COR-L47 (cell line): ENCODE results near the gene ARNT2.

Experiments used
- DNase-seq: peaks from one replicate; lab custom pipeline; 2025; lab: John Stamatoyannopoulos, UW

Gene ARNT2

GRCh38 chr15:80466543-80466942, 62.4 kb downstream of the ARNT2 start:
- no peak for DNase-seq

DNA sequence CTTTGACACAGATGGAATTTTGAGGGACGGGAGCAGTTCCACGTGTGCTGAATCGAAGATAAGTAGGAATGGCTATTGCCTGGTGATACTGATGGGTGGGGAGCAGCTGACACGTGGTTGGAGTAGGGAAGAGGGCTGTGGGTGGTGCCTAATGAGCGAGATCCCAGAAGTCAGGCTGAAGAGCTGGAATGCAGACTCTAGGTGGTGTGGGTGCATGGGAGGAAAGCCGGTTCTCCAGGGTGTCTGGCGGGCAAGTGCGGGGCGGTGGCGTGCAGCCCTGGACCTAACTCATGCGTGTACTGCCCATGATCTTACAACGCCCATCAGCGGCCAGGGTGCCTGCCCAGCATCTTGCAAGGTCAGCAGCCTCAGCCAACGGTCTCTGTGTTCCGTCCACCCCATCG, 63.1 kb downstream of the ARNT2 start:
- no peak for DNase-seq

DNA sequence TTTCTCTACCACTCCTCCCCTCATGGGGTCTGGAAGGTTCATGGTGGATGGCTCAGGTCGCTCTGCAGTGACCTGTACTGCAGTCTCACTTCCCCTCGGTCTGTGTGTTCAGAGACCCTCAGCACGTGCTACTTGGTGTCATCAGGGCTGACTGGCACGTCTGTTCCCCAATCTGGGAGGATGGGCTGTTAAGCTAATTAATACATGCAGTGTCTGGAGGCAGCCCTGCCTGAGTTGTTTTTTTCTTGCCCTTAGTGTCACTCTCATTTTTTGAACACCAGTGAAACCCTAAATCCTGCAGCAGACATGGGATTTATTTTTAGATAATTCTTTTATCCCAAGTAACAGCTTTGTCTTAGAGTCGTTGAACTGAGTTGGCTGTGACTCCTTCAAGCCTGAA, 64.6 kb downstream of the ARNT2 start:
- DNase-seq, result no peak

DNA sequence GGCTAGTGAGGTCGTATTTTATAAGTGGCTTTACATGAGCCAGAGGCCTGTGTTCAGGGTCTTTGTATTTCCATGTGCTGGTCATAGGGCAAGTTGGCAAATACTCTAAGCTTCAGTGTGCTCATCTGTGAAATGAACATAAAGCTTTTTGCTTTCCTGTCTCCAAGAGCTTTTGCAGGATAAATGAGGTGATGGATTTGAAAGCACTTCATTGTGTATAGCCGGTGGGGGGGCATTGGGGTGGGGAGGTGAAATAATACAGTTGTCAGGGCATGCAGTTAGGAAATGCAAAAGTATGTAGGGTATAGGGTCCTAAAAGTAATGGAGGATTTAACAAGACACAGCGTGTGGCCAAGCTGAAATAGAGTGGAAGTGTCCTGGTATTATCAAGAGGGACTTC, 67.7 kb downstream of the ARNT2 start:
- no peak for DNase-seq

GRCh38 chr15:80473286-80474223, 69.4 kb downstream of the ARNT2 start:
- DNase-seq, result no peak

DNA sequence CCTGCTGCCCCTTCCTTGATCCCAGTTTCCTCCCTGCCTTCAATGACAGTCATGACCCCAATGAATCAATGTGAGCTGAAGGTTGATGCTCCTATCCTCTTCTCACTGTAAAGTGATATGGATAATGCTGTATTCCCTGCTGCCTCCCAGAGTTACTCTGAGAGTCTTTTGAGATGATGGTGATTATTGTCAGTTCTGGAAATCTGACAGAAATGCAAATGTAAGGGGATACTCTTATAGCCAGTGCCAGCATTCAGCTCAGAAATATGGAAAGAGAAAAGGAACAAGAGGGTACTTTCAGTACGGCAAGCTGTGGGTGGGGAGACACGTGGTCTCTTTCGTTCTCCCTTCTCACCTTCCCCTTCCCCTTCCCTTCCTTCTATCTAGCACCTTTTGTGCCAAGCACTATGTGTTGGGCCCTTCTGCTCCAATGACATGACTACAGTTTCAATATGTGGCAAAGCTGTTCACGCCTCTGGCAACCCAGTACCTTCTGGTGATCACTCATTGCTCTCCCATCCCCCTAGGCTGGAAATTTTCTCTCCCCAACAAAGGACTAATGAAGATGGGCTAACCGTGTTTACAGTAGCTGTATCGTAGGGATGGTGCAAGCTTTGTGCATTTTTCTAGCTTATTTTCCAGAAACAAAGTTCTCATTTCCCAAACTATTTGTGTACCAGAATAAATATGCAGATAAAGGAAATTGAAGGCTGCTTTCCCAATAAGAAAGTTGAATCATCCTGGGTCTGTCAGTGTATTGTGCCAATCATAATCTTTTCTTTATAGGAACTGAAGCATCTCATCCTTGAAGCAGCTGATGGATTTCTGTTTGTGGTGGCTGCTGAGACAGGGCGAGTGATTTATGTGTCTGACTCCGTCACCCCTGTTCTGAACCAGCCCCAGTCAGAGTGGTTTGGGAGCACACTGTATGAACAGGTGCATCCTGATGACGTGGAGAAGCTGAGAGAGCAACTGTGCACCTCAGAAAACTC, 70.3 kb downstream of the ARNT2 start:
- no peak for DNase-seq

- DNase-seq, result no peak
Measured at GRCh38 chr15:80475572-80475971, 71.4 kb downstream of the ARNT2 start.

DNA sequence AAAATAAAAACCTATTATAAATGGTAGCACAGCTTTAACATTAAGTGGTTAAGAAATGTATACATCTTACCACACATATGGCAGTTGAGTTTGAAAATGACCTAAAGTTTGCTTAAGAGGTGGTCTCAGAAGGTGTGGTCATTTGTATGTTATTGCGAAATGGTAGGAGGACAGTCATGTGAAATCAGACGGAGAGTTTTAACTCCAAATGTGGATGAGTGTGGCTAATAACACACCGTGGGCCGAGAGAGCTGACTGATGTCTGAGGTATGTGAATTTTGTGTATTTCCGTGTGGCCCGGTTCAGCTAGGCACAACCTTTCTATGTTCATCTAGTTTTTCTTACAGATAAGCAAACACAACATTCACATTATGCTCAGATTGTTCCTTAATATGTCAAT, 71.9 kb downstream of the ARNT2 start:
- DNase-seq, result no peak

DNA sequence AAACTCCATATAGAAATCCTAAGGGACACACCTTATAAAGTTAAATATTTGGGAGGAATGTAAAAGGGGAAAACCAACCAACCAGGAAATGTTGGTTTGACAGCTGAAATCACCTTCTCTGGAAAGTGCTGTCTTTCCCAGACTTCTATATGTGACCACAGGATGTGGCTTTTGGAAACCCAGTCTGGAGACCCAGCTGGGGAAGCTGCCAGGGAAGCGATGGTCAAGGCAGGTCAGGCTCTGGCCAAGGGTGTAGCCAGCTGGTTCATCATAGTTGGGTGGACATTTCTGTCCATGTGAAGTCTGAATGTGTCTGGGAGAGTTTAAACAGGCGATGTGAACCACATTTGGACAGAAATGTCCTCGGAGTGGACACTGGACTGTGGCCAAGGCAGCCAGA, 73.9 kb downstream of the ARNT2 start:
- DNase-seq, result no peak

- DNase-seq, result no peak
Measured at GRCh38 chr15:80479191-80479590, 75.0 kb downstream of the ARNT2 start.

DNA sequence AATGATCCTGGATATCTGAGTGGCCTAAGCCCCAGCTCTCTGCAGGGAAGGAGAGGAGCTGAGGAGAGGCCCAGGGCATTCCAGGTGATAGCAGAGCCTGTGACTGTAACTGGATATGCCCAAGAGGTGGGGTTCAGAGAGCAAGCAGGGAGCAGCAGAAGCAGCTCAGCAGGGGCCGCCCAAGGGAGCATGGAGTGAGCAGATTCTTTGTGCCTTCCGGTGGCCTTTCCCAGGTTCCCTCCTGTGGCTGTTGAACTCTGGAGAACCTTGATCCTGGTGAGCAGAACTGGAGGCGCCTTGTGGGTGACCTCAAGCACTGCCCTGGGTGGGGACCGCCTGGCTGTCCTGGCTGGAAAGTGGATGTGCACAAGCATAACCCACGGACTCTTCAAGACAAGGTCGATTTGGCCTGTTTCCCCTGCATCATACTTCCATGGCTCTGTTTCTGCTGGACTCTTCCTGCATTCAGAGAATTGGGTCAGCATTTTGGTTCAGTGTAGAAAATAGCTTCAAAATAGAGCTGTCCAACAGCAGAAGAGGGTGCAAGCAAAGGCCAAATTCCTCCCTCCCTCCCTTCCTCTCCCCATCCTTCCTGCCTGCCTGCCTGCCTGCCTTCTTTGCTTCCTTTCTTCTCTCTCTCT, 76.1 kb downstream of the ARNT2 start:
- DNase-seq, result no peak

DNA sequence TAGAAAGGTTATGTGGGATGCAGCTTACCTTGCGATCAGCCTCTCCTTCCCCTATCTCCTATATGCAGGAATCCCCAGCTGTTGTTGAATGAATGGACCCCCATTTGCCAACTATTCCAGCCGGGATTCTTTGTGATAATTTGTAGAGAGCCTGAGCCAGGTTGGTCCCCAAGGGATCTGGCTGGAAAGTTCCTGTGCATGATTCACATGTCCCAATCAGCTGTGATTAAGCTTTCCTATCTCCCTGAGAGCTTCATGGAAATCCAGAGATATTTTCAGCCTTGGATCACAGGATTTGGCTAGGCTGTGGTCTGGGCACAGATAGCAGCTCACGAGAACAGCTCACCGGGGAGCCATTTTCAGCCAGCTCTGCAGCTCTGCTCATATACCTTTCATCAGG, 76.7 kb downstream of the ARNT2 start:
- DNase-seq, result no peak

- no peak for DNase-seq
Measured at GRCh38 chr15:80482696-80483095, 78.5 kb downstream of the ARNT2 start.

GRCh38 chr15:80483725-80484161, 79.6 kb downstream of the ARNT2 start:
- DNase-seq, result no peak

DNA sequence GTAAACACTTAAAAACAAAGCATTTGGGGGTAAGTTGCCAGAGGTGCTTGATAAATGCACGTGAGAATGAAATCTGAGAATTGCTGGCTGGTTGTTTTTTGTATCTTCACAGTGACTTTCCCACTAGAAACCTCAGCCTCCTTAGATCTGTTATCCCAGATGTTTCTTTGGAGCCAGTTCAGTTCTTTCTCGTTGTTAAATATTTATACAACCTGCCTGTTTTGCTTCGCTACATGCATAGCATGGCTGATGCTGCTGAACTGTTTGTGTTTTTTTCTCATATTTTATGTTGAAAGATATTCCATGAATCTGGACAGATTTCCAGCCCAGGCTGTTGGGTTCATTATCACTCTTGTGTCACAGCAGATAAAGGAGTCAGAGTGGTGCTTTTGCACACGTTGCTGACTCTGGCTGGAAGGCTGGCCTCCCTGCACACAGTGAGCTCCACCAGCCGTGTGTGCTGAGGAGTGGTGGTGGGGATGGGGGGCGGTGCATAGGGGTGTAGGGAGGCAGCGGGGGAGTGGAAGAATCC, 80.2 kb downstream of the ARNT2 start:
- no peak for DNase-seq

DNA sequence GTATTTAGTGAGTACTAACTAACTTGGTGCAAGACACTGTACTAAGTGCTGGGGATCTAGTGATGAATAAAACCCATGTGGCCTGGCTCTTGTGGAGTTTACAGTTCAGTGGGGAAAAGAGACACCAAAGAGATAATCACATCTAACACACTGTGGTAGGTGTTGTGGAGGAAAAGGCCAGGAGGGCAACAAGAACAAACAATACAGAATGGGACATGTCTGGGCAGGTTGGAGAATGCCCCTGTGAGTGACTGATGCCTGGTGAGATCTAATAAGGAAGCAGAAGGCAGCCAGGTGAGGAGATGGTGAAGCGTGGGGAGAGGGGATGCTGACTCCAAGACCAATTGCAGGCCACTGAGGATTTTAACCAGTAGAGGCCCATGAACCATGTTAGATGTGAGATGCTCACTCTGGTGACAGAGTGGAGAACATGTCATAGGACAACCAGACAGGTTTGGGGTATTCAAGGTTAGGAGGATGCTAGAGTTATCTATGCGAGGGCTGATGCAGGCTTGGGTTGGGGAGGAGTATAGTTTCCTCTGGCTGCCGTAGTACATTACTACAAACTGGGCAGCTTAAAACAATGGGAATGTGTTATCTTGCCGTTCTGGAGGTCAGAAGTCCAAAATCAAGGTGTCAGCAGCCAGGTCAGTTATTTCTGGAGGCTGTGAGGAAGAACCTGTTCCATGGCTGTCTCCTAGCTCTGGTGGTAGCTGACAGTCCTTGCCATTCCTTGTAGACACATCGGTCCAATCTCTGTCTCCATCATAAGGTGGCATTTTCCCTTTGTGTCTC, 81.4 kb downstream of the ARNT2 start:
- peak; percentile 53 for DNase-seq

DNA sequence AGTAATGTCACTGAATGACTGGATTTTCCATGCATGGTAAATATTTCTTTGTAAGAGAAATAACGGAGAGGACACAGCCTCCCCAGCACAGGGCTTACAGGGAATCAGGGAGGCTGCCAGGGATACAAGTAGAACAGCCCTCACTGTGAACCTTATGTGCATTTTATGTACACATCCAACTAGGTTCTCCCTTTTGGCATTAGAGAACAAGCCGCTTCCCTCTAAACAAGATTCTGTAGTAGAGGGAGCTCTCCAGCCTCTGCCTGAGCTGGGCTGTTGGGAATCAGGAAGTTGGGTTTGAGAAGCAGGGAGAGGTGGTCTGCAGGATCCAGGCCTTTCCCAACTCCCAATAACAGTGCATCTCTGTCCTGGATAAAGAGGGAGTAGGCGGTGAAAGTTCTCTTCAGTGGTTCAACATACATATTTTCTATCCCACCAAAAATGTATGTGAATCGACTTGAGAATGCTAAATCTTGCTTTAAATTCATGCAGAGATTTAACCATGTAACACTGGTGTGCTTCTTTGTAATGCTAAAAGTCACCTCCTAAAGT, 83.7 kb downstream of the ARNT2 start:
- DNase-seq, result no peak

GRCh38 chr15:80489030-80489594, 84.9 kb downstream of the ARNT2 start:
- DNase-seq, result no peak

DNA sequence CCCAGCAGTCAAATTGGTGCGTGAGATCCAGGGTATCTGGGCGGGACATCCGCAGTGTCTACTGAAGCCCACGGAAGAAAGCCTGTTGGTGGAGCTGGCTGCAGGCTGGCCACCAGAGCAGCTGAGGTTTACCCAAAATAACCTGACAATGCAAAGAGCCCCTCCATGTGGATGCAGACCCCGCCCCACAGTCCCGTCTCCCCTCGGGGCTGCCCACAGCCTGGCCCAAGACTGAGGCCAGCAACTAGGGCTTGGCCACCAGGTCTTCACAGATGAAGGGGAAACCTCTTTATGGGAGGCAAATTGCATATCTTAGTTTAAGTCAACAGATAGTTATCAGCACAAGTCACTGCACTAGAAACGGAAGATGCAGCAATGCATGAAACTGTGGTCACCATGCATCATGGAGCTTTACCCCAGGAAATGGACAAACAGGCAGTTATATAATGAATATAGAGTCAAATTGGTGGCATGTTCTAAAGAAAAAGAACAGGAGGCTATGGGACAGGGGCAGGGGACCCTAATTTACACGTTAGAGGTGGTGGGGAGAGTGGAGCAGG, 86.3 kb downstream of the ARNT2 start:
- DNase-seq, result no peak
